D721Med (cell line): ENCODE data around the gene PGAP2.
A peak's percentile ranks its signal among the peaks of the same experiment; 100 is the strongest.

Experiments used
- DNase-seq: peaks from one replicate; pipeline ENCODE4 v3.0.0; 2011; ENCODE audit warnings: low spot score; ENCODE audit not compliant: insufficient read length
- FAIRE-seq: peaks from 2 replicates; lab custom pipeline; 2011; peaks lifted over from hg19 to GRCh38; lab: Jason Lieb, UNC
- TF ChIP-seq, protein P1 (sequence below): IDR thresholded peaks from 2 replicates; pipeline ENCODE4 v1.5.1; 2012; ENCODE audit warnings: mild to moderate bottlenecking, control low read depth; ENCODE audit not compliant: insufficient read depth; ENCODE audit errors: missing control alignments

The PGAP2 gene

DNA sequence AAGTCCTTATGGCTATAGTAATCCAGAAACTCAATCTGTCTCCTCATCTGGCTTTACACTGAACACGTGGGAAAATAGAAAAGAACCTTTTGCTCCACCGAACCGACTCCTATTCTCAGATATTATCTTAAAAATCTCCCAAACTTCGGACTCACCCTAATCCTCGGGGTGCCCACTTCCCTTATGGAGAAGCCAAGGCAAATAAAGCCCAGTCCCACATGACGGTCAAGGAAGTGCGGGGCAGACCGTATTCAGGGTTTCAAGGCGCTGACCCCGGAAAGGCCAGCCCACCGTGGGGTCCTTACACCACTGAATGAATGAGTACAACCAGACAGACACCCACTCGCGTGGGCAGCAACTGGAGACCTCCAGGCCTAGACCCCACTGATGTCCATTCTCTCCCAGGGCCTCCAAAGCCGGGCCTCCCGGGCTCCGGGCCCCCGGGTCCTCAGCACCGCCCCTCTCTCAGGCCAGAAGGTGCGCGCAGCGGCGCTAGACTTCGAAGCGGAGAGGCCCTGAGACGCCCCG is 11.5 kb upstream of the PGAP2 start:
- TF ChIP-seq, protein P1, sequence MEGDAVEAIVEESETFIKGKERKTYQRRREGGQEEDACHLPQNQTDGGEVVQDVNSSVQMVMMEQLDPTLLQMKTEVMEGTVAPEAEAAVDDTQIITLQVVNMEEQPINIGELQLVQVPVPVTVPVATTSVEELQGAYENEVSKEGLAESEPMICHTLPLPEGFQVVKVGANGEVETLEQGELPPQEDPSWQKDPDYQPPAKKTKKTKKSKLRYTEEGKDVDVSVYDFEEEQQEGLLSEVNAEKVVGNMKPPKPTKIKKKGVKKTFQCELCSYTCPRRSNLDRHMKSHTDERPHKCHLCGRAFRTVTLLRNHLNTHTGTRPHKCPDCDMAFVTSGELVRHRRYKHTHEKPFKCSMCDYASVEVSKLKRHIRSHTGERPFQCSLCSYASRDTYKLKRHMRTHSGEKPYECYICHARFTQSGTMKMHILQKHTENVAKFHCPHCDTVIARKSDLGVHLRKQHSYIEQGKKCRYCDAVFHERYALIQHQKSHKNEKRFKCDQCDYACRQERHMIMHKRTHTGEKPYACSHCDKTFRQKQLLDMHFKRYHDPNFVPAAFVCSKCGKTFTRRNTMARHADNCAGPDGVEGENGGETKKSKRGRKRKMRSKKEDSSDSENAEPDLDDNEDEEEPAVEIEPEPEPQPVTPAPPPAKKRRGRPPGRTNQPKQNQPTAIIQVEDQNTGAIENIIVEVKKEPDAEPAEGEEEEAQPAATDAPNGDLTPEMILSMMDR: no peak
- DNase-seq (no peak), FAIRE-seq (no peak)

DNA sequence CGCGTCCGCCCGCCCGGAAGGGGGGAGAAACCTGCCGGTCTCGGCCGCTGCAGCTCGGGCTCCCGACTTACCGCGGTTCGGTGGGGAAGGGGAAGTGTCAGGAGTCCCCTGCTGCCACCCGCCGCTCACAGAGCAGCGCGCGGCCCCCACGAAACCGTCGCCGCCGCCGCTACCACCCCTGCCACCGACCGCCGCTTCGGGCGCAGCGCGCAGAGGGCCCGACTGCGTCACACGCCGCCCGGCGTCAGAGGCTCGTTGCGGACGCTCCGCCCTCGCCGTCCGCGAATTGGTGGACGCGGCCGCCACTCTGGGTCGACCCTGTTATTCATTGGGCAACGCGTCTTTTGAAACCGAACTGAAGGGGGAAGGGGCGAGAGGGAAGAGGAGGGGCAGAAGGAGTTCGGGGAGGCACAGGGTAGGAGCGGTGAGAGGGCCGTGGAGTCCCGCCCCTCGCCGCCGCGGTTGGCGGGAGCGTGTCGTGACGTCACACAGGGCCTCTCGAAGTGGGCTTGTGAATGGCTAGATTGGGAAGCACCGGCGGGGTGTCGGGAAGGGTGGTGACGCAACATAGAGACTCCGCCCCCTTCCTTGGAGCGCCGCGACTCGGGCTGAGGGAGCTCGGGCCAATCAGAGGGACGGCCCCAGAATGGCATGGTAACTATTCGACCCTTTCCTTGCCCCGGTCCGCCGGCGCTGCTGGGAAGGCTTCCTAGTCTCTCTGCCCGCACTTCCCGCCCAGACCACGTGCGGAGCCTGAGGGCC is 10.8 kb upstream of the PGAP2 start, which contains the start of gene NUP98:
Gene NUP98 (minus strand): TSS at position 226 of the 762 bp plus-strand sequence. CDS start 15,437 bp downstream, outside the sequence.
- TF ChIP-seq, protein P1: no peak
- DNase-seq (peak; percentile 52), FAIRE-seq (no peak)

DNA sequence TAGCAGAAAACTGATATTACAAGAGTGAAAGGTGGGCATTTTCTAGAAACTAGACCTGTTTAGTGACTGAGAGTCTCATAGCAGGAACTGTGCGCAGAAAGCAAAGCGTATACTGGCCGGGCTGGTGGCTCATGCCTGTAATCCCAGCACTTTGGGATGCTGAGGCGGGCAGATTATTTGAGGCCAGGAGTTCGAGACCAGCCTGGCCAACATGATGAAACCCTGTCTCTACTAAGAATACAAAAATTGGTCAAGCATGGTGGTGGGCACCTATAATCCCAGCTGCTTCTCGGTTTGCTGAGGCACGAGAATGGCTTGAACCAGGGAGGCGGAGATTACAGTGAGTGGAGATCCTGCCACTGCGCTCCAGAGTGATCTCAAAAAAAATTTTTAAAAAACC is 9.2 kb upstream of the PGAP2 start:
- TF ChIP-seq, protein P1: no peak
- no peak for FAIRE-seq
- DNase-seq: no peak

DNA sequence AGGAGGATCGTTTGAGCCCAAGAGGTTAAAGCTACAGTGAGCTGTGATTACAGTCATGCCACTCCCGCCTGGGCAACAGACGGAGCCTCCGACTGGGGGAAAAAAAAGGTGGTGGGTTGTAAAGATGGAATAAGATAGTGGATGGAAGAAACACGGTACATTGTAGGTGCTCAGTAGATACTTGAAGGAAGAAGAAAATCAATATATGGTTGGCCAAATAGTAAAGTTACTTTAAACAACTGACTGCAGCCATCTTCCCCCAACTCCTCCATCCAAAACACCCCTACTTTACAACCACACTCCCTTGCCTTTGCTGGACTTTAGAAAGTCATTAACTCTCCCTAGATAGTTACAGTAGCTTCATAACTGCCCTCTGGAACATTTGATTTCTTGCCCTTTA is 8.5 kb upstream of the PGAP2 start:
- TF ChIP-seq, protein P1: no peak
- FAIRE-seq: no peak

DNA sequence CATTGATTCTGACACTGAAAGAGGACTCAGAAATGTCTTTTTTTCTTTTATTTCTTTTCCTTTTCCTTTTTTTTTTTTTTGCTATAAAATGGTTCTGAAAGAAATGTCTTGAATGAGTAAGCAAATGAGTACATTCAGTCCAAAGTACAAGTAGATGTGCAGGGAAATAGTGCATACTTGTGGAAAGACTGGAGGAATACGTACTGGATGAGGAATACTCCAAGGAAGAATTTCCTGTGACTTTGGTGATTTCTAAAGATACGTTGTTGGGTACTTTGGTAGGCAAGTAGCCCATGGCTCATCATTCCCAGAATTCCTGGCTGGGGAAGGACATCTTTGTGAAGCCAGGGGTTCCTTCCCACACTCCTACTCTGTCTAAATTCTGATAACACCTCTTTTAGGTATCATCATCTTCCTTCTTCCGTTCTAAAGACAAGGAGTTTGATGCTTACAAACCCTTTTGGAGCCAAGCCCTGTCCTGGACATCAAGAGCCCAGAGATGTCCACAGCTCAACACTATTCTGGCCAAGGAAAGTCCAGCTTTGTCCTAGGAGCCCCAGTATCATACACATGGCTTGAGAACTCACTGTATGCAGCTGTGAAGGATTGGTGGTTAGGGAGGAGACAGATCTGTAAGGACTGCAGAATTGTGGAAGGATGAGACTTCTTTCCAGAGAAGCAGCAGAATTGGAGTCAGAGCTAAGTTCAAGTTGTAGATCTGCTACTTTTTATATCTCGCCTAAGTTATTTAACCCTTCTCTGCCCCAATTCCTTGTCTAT is 6.2 kb upstream of the PGAP2 start:
- TF ChIP-seq, protein P1: no peak
- FAIRE-seq (no peak), DNase-seq (no peak)

More for the DNA sequence above, 8.5 kb upstream of the PGAP2 start:
- no peak for DNase-seq

DNA sequence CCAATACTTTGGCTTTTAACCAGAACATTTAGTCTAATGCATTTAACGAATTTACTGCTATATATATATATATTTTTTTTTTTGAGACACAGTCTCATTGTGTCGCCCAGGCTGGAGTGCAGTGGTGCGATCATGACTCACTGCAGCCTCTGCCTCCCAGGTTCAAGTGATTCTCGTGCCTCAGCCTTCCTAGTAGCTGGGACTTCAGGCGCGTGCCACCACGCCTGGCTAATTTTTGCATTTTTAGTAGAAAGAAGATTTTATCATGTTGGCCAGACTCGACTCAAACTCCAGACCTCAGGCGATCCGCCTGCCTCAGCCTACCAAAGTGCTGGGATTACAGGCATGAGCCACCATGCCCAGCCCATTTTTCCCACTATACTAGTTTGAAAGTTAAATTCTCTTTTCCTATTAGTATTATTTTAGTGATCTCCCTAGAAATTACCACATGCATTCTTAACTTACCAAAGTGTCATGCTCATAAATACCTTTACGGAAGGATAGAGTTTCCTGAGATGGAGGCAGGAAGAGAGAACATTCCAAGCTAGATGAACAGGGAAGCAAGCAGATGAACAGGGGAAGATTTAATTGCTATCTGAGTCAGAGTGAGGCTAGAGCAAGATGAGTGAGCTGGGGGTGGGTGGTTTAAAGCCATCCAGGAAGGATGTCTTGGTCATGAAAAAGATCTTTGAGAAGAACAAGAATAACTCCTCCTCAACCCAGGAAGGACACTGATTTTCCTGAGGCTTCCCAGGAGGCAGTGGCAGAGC is 4.4 kb upstream of the PGAP2 start:
- TF ChIP-seq, protein P1: no peak
- FAIRE-seq (no peak), DNase-seq (no peak)
